GM18505 (cell line): ENCODE results near the gene EIF4EBP2.
A peak's percentile ranks its signal among the peaks of the same experiment; 100 is the strongest.

Source experiments
- ATAC-seq: cut with Tn5 transposase; IDR thresholded peaks from one replicate; pipeline ENCODE4 v1.9.1; 2021; ENCODE audit not compliant: unreplicated experiment
- POLR2A ChIP-seq: IDR thresholded peaks from 4 replicates; pipeline ENCODE4 v1.6.1; 2011; ENCODE audit warnings: borderline replicate concordance; ENCODE audit not compliant: insufficient read depth, insufficient read length; ENCODE audit errors: extremely low read depth

The EIF4EBP2 gene

GRCh38 chr10:70404036-70404786, at the start of gene EIF4EBP2:
TSS of gene EIF4EBP2 (plus strand) at chr10:70404145. CDS start at chr10:70404402, 257 bp downstream.
- ATAC-seq = peak; percentile 89
- TF ChIP-seq POLR2A = peak; percentile 94

GRCh38 chr10:70354556-70354955, 49.4 kb upstream of the EIF4EBP2 start:
- no peak for TF ChIP-seq POLR2A
- peak; percentile 23 for ATAC-seq

GRCh38 chr10:70355051-70356021, 48.6 kb upstream of the EIF4EBP2 start:
- peak; percentile 49 for TF ChIP-seq POLR2A
- ATAC-seq = peak; percentile 61

GRCh38 chr10:70357565-70357964, 46.4 kb upstream of the EIF4EBP2 start:
- TF ChIP-seq POLR2A = no peak
- no peak for ATAC-seq

GRCh38 chr10:70358446-70358845, 45.5 kb upstream of the EIF4EBP2 start:
- ATAC-seq = no peak
- TF ChIP-seq POLR2A = no peak

- no peak for ATAC-seq
- TF ChIP-seq POLR2A = no peak
These were observed 44.9 kb upstream of the EIF4EBP2 start for GRCh38 chr10:70359017-70359550.

GRCh38 chr10:70360215-70360614, 43.7 kb upstream of the EIF4EBP2 start:
- no peak for TF ChIP-seq POLR2A
- ATAC-seq = no peak

GRCh38 chr10:70362328-70362727, 41.6 kb upstream of the EIF4EBP2 start:
- no peak for ATAC-seq
- no peak for TF ChIP-seq POLR2A

- no peak for TF ChIP-seq POLR2A
- no peak for ATAC-seq
These were observed 40.7 kb upstream of the EIF4EBP2 start for GRCh38 chr10:70363292-70363691.

- peak; percentile 84 for ATAC-seq
These were observed 39.8 kb upstream of the EIF4EBP2 start for GRCh38 chr10:70363971-70364771.

GRCh38 chr10:70364772-70365091, 39.2 kb upstream of the EIF4EBP2 start:
- TF ChIP-seq POLR2A = no peak
- peak; percentile 15 for ATAC-seq

More at GRCh38 chr10:70363971-70364771, 39.8 kb upstream of the EIF4EBP2 start:
- no peak for TF ChIP-seq POLR2A

- ATAC-seq = no peak
- no peak for TF ChIP-seq POLR2A
These were observed 36.6 kb upstream of the EIF4EBP2 start for GRCh38 chr10:70367195-70367796.

GRCh38 chr10:70368774-70369482, 35.0 kb upstream of the EIF4EBP2 start:
- TF ChIP-seq POLR2A = no peak
- no peak for ATAC-seq
